Measurements from ENCODE around the gene GANC.

GANC gene

DNA sequence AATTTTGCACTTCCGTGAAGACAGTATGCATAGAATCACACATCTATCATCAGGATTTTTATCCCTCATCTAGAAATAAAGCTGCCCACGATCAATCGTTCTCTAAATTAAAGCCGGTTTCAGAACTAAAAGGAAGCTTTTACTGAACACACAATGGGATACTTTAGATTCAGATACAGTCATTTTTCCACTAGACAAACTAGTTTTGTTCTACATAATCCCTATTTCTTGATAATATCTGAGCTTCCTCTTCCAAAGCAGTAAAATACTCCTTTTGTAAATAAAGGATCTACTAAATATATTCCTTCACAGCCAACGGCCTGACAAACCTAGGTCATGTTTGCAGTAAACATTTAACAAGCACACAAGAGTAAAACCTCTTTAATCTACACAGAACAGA, 2.0 kb upstream of the GANC start:
- no peak overlapping the region for H3K4me3 ChIP-seq (ENCODE audit: low read length)
- DNase-seq (ENCODE audit: low read depth): no peak
- TF ChIP-seq CTCF (conservative IDR thresholded peaks at IDR 0.05; ENCODE audit: low read length): no peak

GRCh38 chr15:42273900-42274701, 1.1 kb downstream of the GANC start:
- TF ChIP-seq CTCF (conservative IDR thresholded peaks at IDR 0.05; ENCODE audit: low read length): no peak
- DNase-seq (ENCODE audit: low read depth): peak; percentile 85
- H3K4me3 ChIP-seq (ENCODE audit: low read length): peak overlapping the region; percentile 89

- no peak for TF ChIP-seq CTCF (conservative IDR thresholded peaks at IDR 0.05; ENCODE audit: low read length)
Observed at GRCh38 chr15:42274702-42274989, 1.6 kb downstream of the GANC start.

DNA sequence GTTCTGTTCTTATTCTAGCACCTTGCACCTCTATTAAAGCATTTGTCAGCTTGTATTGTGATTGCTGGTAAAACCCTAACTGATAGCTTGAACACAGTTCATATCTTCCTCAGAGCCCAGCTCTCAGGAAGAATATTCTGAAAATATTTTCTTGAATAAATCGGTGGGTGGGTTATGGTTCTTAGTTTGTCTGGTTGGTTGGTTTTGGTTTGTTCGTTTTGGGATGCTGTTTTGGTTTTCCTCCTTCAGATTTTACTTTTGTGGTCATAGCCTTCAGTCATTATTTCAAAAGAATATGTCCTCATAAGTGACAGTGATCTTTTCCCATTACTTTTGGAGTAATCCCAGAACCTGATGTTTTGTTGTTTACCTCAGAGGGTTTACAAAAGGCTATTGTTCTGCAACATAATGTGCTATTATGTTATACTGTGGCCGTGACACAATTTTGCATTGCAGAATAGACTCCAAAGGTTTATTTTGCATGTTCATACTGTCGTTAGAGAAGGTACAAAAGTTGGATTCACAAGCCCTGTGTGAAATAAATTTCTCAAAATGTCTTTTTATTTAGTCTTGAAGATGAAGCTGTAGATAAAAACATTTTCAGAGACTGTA, 2.9 kb downstream of the GANC start:
- DNase-seq (ENCODE audit: low read depth): peak; percentile 17
- no peak for TF ChIP-seq CTCF (conservative IDR thresholded peaks at IDR 0.05; ENCODE audit: low read length)
- peak overlapping the region; percentile 89 for H3K4me3 ChIP-seq (ENCODE audit: low read length)

More at GRCh38 chr15:42274702-42274989, 1.6 kb downstream of the GANC start:
- H3K4me3 ChIP-seq (ENCODE audit: low read length): peak overlapping the region; percentile 89
- no peak for DNase-seq (ENCODE audit: low read depth)

DNA sequence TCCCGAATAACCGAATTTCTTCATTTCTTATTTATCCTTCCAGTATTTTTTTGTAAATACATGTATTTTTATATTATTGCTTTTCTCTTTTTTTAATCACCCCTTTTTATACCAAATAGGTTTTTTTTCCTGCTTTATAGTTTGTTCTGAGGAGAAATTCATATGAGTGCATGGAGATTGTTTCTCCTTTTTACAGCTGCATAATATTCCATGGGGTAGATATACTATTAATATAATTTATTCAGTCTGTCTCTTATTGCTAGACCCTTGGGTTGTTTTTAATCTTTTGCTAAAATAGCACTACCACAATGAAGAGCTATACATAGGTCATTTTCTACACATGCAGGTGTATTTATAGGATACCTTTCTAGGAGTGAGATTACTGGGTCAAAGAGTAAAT, 3.8 kb downstream of the GANC start:
- TF ChIP-seq CTCF (conservative IDR thresholded peaks at IDR 0.05; ENCODE audit: low read length): no peak
- DNase-seq (ENCODE audit: low read depth): no peak
- no peak overlapping the region for H3K4me3 ChIP-seq (ENCODE audit: low read length)

GRCh38 chr15:42279234-42279723, 6.3 kb downstream of the GANC start:
- DNase-seq (ENCODE audit: low read depth): no peak
- no peak for TF ChIP-seq CTCF (conservative IDR thresholded peaks at IDR 0.05; ENCODE audit: low read length)
- H3K4me3 ChIP-seq (ENCODE audit: low read length): no peak overlapping the region

GRCh38 chr15:42282344-42282743, 9.3 kb downstream of the GANC start:
- no peak overlapping the region for H3K4me3 ChIP-seq (ENCODE audit: low read length)
- TF ChIP-seq CTCF (conservative IDR thresholded peaks at IDR 0.05; ENCODE audit: low read length): no peak
- no peak for DNase-seq (ENCODE audit: low read depth)

Measured in AG10803 (cell line).